GM12878 (cell line): ENCODE results near the gene SPTSSB. TPM values are rescaled to one million over a fixed set of nuclear protein-coding genes. Genes with fewer than 3 reads are reported as not detected.

Experiments
- ATAC-seq: fragments of 200-7000 bp; cut with Tn5 transposase; 3 replicates; pipeline ENCODE4 v1.9.1; 2020; ENCODE audit warnings: mild to moderate bottlenecking, moderate library complexity
- BruUV-seq: library from RNA; stranded (reverse); fragments of 400-500 nt; replicated peaks from 2 replicates; lab custom pipeline; 2021; lab: Mats Ljungman, UMichigan
- CTCF ChIA-PET: fragments of 300-600 bp; sonication (Branson Sonifier 250); formaldehyde crosslinking; extraction: SDS; loops from one replicate; lab custom pipeline; 2021; ENCODE audit warnings: inconsistent platforms; lab: Yijun Ruan, JAX
- POLR2A ChIA-PET: fragments of 350-600 bp; formaldehyde crosslinking; extraction: SDS; loops from one replicate; lab custom pipeline; 2021; ENCODE audit warnings: inconsistent platforms; lab: Charles Lee
- RAD21 ChIA-PET: fragments of 300-600 bp; sonication (Branson Sonifier 250); formaldehyde crosslinking; loops from one replicate; lab custom pipeline; 2023; ENCODE audit warnings: antibody characterized with exemption; ENCODE audit not compliant: unreplicated experiment; lab: Charles Lee
- SMC1A ChIA-PET: fragments of 300-600 bp; sonication (Branson Sonifier 250); formaldehyde crosslinking; loops from one replicate; lab custom pipeline; 2023; ENCODE audit not compliant: unreplicated experiment, uncharacterized antibody; lab: Charles Lee
- DNase-seq: peaks from one replicate; pipeline ENCODE4 v3.0.0-alpha.2; 2011; ENCODE audit warnings: low read depth, low spot score
- FAIRE-seq: peaks from 3 replicates; lab custom pipeline; 2011; peaks lifted over from hg19 to GRCh38; lab: Jason Lieb, UNC
- H2AFZ ChIP-seq: 2 replicates; pipeline ENCODE4 v1.6.0; 2011; ENCODE audit warnings: low read depth, low read length, control low read depth; ENCODE audit not compliant: control insufficient read depth
- H3K27ac ChIP-seq: 2 replicates; pipeline ENCODE4 v1.5.1; 2011; ENCODE audit warnings: control low read depth; ENCODE audit not compliant: control insufficient read depth, insufficient read depth
- H3K27me3 ChIP-seq, 2 experiments: replicated peaks in 1 of 2; 2 replicates each; pipeline versions ENCODE4 v1.6.0 to v1.6.1; 2011; ENCODE audit warnings: low read length in 1 of 2; ENCODE audit not compliant: control insufficient read depth in 2 of 2, insufficient read depth in 2 of 2
- H3K36me3 ChIP-seq, 2 experiments: 2 replicates each; pipeline ENCODE4 v1.5.1; 2011; ENCODE audit warnings: low read length in 1 of 2; ENCODE audit not compliant: control insufficient read depth in 2 of 2, insufficient read depth in 2 of 2
- H3K4me1 ChIP-seq: 2 replicates; pipeline ENCODE4 v1.6.1; 2011; ENCODE audit warnings: mild to moderate bottlenecking, low read length, moderate library complexity, mixed read lengths; ENCODE audit not compliant: control insufficient read depth, insufficient read depth
- H3K4me2 ChIP-seq: 2 replicates; pipeline ENCODE4 v1.6.0; 2011; ENCODE audit warnings: control low read depth; ENCODE audit not compliant: control insufficient read depth, insufficient read depth
- H3K4me3 ChIP-seq: fragments of 200-600 bp; sonication (generic); 2 replicates; pipeline ENCODE4 v1.5.1; 2016
- H3K79me2 ChIP-seq: 2 replicates; pipeline ENCODE4 v1.6.0; 2011; ENCODE audit warnings: low read length; ENCODE audit not compliant: control insufficient read depth, insufficient read depth
- H3K9ac ChIP-seq: 2 replicates; pipeline ENCODE4 v1.8.0; 2011; ENCODE audit warnings: low read length, control low read depth, mixed read lengths; ENCODE audit not compliant: control insufficient read depth, insufficient read depth
- H3K9me3 ChIP-seq: replicated peaks from 3 replicates; pipeline ENCODE4 v1.5.1; 2011; ENCODE audit warnings: mild to moderate bottlenecking, low read length; ENCODE audit not compliant: control insufficient read depth, insufficient read depth
- H4K20me1 ChIP-seq: 2 replicates; pipeline ENCODE4 v1.6.0; 2011; ENCODE audit not compliant: control insufficient read depth, insufficient read depth
- EZH2 ChIP-seq: IDR thresholded peaks from 2 replicates; pipeline ENCODE4 v1.6.1; 2012; ENCODE audit warnings: low read depth, mild to moderate bottlenecking, control low read depth, inconsistent platforms, low read length, borderline replicate concordance; ENCODE audit not compliant: control insufficient read depth
- GATAD2B ChIP-seq: fragments of 450-650 bp; conservative IDR thresholded peaks from 2 replicates; pipeline ENCODE4 v1.6.1; 2017; ENCODE audit warnings: low read depth, mild to moderate bottlenecking, moderate library complexity
- NFYB ChIP-seq: IDR thresholded peaks from 2 replicates; pipeline ENCODE4 v1.6.1; 2011; ENCODE audit warnings: low read depth, mild to moderate bottlenecking, low read length, improper control_type of control experiment, moderate library complexity; ENCODE audit not compliant: insufficient read depth
- NR2C1 ChIP-seq: fragments of 450-650 bp; IDR thresholded peaks from 2 replicates; pipeline ENCODE4 v1.6.1; 2017; ENCODE audit warnings: antibody characterized with exemption, mild to moderate bottlenecking, moderate library complexity
- RUNX3 ChIP-seq: IDR thresholded peaks from 2 replicates; pipeline ENCODE4 v1.6.1; 2012; ENCODE audit warnings: low read length, inconsistent platforms
- SUZ12 ChIP-seq: fragments of 200-600 bp; sonication (generic); IDR thresholded peaks from one replicate; pipeline ENCODE4 v1.6.1; 2018; ENCODE audit warnings: antibody characterized with exemption, mild to moderate bottlenecking; ENCODE audit not compliant: unreplicated experiment
- WGBS: methylation state at CpG from one replicate; pipeline ENCODE4 v1.1.6; 2016; ENCODE audit warnings: low lambda C conversion rate; ENCODE audit not compliant: insufficient replicate concordance, insufficient coverage; ENCODE audit errors: missing lambda C conversion rate; 5-methylcytosine and 5-hydroxymethylcytosine counted together
- in situ Hi-C: fragments of 300-500 bp; cut with MboI; formaldehyde crosslinking; loops from 9 replicates; pipeline ENCODE4 v1.14.3; 2018; ENCODE audit warnings: mixed read lengths
- intact Hi-C: fragments of 100-400 bp; cut with micrococcal nuclease; formaldehyde crosslinking; loops from one replicate; pipeline ENCODE4 v1.14.2; 2022; ENCODE audit not compliant: unreplicated experiment
- polyA plus RNA-seq, 11 experiments: library from polyadenylated mRNA; depleted of rRNA in 4 of 11; unstranded in 6 of 11; stranded (reverse) in 5 of 11; fragments of >200 nt; fragmentation: Nextera tagmentation in 4 of 11; fragmentation: Illumina TruSeq in 1 of 11; extraction: Ambion mirVana in 4 of 11; extraction: Trizol in 1 of 11; gene quantifications; 1 replicate in 1 of 11; 2 replicates in 10 of 11; pipeline versions ENCODE4 v1.2.1 to v1.2.3, GENCODE V29; 2011 to 2016; ENCODE audit warnings: inconsistent platforms in 2 of 11, missing spikeins in 2 of 11, low read depth in 1 of 11
- total RNA-seq, 4 experiments: library from RNA; depleted of rRNA in 3 of 4; stranded (reverse); fragments of >200 nt in 3 of 4; fragmentation: Illumina TruSeq in 1 of 4; extraction: Trizol in 1 of 4; gene quantifications; 2 replicates each; pipeline versions ENCODE4 v1.2.1 to v1.2.3, GENCODE V29; 2013 to 2021
- TF ChIP-seq, protein P1 (sequence below): fragments of 450-650 bp; formaldehyde crosslinking; IDR thresholded peaks from 2 replicates; pipeline ENCODE4 v1.4.0; 2020; ENCODE audit warnings: mild to moderate bottlenecking, moderate library complexity

Gene SPTSSB
- total and polyA plus RNA-seq, 10 of the 15 experiments (the other 5 are each of a cell fraction or from before 2014, with no cell fraction given): 0.19 to 30.6 (median 0.91) TPM

DNA sequence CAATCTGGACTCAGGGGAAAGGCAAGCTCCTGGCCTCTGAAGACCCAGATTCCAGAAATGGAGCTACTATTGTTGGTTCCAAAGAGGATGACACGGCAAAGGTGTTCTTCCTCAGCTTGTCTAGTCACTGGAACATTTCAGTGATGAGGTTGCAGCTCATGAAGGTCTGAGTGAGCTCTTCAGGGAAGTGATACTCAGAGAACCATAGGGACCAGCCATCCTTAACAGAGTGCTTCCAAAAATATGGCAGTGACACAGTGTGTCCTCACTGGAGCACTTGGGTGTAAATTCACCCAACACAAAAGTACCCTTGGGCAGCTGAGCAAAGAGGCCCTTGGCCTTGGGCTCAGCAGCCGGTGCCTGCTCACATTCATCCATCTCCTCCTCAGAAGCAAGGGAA is 46.3 kb downstream of the SPTSSB start:
- TF ChIP-seq, protein P1, sequence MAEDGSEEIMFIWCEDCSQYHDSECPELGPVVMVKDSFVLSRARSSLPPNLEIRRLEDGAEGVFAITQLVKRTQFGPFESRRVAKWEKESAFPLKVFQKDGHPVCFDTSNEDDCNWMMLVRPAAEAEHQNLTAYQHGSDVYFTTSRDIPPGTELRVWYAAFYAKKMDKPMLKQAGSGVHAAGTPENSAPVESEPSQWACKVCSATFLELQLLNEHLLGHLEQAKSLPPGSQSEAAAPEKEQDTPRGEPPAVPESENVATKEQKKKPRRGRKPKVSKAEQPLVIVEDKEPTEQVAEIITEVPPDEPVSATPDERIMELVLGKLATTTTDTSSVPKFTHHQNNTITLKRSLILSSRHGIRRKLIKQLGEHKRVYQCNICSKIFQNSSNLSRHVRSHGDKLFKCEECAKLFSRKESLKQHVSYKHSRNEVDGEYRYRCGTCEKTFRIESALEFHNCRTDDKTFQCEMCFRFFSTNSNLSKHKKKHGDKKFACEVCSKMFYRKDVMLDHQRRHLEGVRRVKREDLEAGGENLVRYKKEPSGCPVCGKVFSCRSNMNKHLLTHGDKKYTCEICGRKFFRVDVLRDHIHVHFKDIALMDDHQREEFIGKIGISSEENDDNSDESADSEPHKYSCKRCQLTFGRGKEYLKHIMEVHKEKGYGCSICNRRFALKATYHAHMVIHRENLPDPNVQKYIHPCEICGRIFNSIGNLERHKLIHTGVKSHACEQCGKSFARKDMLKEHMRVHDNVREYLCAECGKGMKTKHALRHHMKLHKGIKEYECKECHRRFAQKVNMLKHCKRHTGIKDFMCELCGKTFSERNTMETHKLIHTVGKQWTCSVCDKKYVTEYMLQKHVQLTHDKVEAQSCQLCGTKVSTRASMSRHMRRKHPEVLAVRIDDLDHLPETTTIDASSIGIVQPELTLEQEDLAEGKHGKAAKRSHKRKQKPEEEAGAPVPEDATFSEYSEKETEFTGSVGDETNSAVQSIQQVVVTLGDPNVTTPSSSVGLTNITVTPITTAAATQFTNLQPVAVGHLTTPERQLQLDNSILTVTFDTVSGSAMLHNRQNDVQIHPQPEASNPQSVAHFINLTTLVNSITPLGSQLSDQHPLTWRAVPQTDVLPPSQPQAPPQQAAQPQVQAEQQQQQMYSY (CRISPR knock-in tag): no peak
- TF ChIP-seq NR2C1: no peak
- no peak for TF ChIP-seq GATAD2B
- no peak for TF ChIP-seq NFYB
- TF ChIP-seq RUNX3: no peak
- TF ChIP-seq SUZ12: no peak
- no peak for TF ChIP-seq EZH2
- Histone ChIP-seq H3K4me2 (no peak overlapping the region), H3K4me3 (no peak overlapping the region), H3K27me3 (no peaks in the 10 kb centered on the region; a peak in 1 of 4 replicates), H2AFZ (no peak overlapping the region), H3K79me2 (no peaks in the 10 kb centered on the region), H3K36me3 (no peaks in the 10 kb centered on the region), H4K20me1 (no peaks in the 10 kb centered on the region), H3K4me1 (no peaks in the 10 kb centered on the region), H3K9me3 (no peaks in the 10 kb centered on the region; the same call in 2 of the 3 replicates), H3K9ac (no peak overlapping the region), H3K27ac (no peak overlapping the region)
- SMC1A ChIA-PET: interaction anchor here (0.9 to 2.9 kb wide), 3 partner anchors 11 to 73 kb away, joined by 3 to 7 read pairs (median 4); no protein-coding TSS in a partner anchor
- intact Hi-C loops (no loop called here), in situ Hi-C loops (no loop called here)
- no peak; the same call in 2 of the 3 replicates for ATAC-seq
- 50% methylated on average over 2 of the region's 2 CpGs for WGBS
- FAIRE-seq: no peak
- no TSS peak for BruUV-seq
- POLR2A ChIA-PET: interaction anchor here (0.7 kb wide), 1 partner anchor 19 kb away, joined by 3 read pairs; no protein-coding TSS in a partner anchor
- RAD21 ChIA-PET: no interaction called here
- CTCF ChIA-PET: no interaction called here
- DNase-seq: no peak
